ENCODE results near the gene TLE3.

GRCh38 chr15:70133296-70133695 is 35.6 kb upstream of the TLE3 start:
- no peak for TF ChIP-seq CTCF (IDR thresholded peaks at IDR 0.05; ENCODE audit: borderline replicate concordance, extremely low read depth, low read length, poor library complexity, severe bottlenecking)
- TF ChIP-seq EZH2 (IDR thresholded peaks at IDR 0.05; ENCODE audit: borderline replicate concordance, low read depth, low read length, severe bottlenecking) = no peak

Data from DND-41 (cell line).